NAMALWA (cell line): Measurements from ENCODE around the gene RAPGEF4.

Source experiments
- DNase-seq: peaks from one replicate; pipeline ENCODE4 v3.0.0-alpha.2; 2015; ENCODE audit warnings: low spot score

RAPGEF4 gene

GRCh38 chr2:172997031-172997430 lies 261.4 kb downstream of the RAPGEF4 start:
- no peak for DNase-seq

GRCh38 chr2:172998547-172999272 lies 263.1 kb downstream of the RAPGEF4 start:
- DNase-seq = no peak

GRCh38 chr2:172999641-173000386 lies 264.2 kb downstream of the RAPGEF4 start:
- DNase-seq = no peak

GRCh38 chr2:173001664-173002604 lies 266.3 kb downstream of the RAPGEF4 start:
- no peak for DNase-seq

GRCh38 chr2:173002751-173003541 lies 267.3 kb downstream of the RAPGEF4 start:
- DNase-seq = no peak

- no peak for DNase-seq
Observed at GRCh38 chr2:173008786-173009185, 273.1 kb downstream of the RAPGEF4 start.

- no peak for DNase-seq
Observed at GRCh38 chr2:173010233-173010632, 274.6 kb downstream of the RAPGEF4 start.

GRCh38 chr2:173016451-173016850 lies 280.8 kb downstream of the RAPGEF4 start:
- no peak for DNase-seq

GRCh38 chr2:173017646-173018420 lies 282.2 kb downstream of the RAPGEF4 start:
- DNase-seq = no peak

- DNase-seq = no peak
Observed at GRCh38 chr2:173019755-173020154, 284.1 kb downstream of the RAPGEF4 start.

- no peak for DNase-seq
Observed at GRCh38 chr2:173021939-173022371, 286.3 kb downstream of the RAPGEF4 start.

GRCh38 chr2:173023718-173024117 lies 288.1 kb downstream of the RAPGEF4 start:
- DNase-seq = no peak

- DNase-seq = no peak
Observed at GRCh38 chr2:173026479-173026878, 290.8 kb downstream of the RAPGEF4 start.

- peak; percentile 91 for DNase-seq
Observed at GRCh38 chr2:173027181-173028128, 291.8 kb downstream of the RAPGEF4 start.

- no peak for DNase-seq
Observed at GRCh38 chr2:173028141-173028540, 292.5 kb downstream of the RAPGEF4 start.

- peak; percentile 10 for DNase-seq
Observed at GRCh38 chr2:173028671-173029070, 293.0 kb downstream of the RAPGEF4 start.

- DNase-seq = peak; percentile 5
Observed at GRCh38 chr2:173030561-173031490, 295.2 kb downstream of the RAPGEF4 start.

- DNase-seq = no peak
Observed at GRCh38 chr2:173032032-173032431, 296.4 kb downstream of the RAPGEF4 start.
